Urinary bladder (tissue), 4 donors: ENCODE data around the gene USP34. TPM values are rescaled to one million over a fixed set of nuclear protein-coding genes. Genes with fewer than 3 reads are reported as not detected.
A peak's percentile ranks its signal among the peaks of the same experiment; 100 is the strongest.
"Not testable (repeated sequence)": the region's sequence is repeated elsewhere in the genome, so short reads cannot be mapped to it uniquely, and the experiment has no call there.

Source experiments
- DNase-seq: peaks from one replicate; pipeline ENCODE4 v3.0.0-alpha.2; 2015; ENCODE audit errors: extremely low spot score
- H3K27ac ChIP-seq: one replicate; pipeline ENCODE4 v1.5.1; 2013; ENCODE audit warnings: low read depth, mild to moderate bottlenecking, moderate library complexity
- H3K36me3 ChIP-seq: one replicate; pipeline ENCODE4 v1.6.1; 2013; ENCODE audit warnings: mild to moderate bottlenecking, moderate library complexity; ENCODE audit not compliant: insufficient read depth
- H3K4me1 ChIP-seq: one replicate; pipeline ENCODE4 v1.6.1; 2013; ENCODE audit warnings: mild to moderate bottlenecking, moderate library complexity; ENCODE audit not compliant: insufficient read depth
- H3K4me3 ChIP-seq: one replicate; pipeline ENCODE4 v1.5.1; 2013; ENCODE audit warnings: low read depth, low read length
- WGBS: extraction: QIAGEN DNeasy Blood & Tissue Kit; methylation state at CpG from one replicate; pipeline ENCODE4 v1.1.7; 2013; 5-methylcytosine and 5-hydroxymethylcytosine counted together
- polyA plus RNA-seq: library from polyadenylated mRNA; stranded (reverse); fragments of 200-250 nt; gene quantifications from one replicate; pipeline ENCODE4 v1.2.3, GENCODE V29; 2013
- total RNA-seq: library from RNA; depleted of rRNA; stranded (reverse); fragments of >200 nt; gene quantifications from one replicate; pipeline ENCODE4 v1.2.3, GENCODE V29; 2014
- donor health status: healthy with polysubstance abuse.
- donor health status: healthy.

USP34 gene
- total and polyA plus RNA-seq, 2 donors = 48.2 to 294 TPM

DNA sequence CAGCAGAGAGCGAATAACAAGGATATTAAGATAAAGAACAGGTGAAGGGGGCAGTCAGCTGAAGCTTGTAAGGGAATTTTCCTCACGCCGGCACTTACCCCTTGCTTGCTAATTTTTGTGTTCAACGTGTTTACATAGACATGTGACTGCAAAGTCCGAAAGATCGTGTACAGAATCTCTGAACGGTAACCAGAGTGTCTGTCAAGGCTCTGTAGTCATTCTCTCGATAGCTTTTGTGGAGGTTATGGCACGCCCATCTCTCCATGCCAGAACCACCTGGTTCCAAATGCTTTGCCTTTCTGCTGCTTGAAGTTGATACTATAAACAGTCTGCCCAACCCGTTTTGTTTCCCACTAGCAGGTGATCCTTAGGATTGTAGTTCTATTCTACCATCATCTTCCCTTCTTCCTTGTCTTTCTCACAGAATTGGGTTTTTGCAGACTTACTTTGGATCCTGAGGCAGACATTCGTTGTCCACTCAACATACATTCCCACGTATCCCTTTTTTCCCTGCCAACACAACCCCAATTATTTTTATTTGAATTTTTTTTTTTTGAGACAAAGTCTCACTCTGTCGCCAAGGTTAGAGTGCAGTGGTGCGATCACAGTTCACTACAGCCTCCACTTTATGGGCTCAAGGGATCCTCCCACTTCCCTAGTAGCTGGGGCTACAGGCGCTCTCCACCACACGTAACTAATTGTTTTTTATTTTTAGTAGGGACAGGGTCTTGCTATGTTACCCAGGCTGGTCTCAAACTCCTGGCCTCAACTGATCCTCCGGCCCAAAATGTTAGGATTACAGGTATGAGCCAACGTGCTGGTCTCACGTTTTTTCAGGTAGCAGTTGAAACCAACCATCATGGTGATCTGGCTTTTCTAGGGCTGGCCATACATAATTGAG is 1.3 kb upstream of the USP34 start:
- no peaks in the 10 kb centered on the region for H3K36me3 ChIP-seq
- H3K4me1 ChIP-seq = no peaks in the 10 kb centered on the region
- H3K4me3 ChIP-seq = peak overlapping the region; percentile 99
- DNase-seq = no peak
- H3K27ac ChIP-seq = peak overlapping the region; percentile 100
- whole genome bisulfite sequencing = 36% methylated on average over 19 of the region's 19 CpGs

DNA sequence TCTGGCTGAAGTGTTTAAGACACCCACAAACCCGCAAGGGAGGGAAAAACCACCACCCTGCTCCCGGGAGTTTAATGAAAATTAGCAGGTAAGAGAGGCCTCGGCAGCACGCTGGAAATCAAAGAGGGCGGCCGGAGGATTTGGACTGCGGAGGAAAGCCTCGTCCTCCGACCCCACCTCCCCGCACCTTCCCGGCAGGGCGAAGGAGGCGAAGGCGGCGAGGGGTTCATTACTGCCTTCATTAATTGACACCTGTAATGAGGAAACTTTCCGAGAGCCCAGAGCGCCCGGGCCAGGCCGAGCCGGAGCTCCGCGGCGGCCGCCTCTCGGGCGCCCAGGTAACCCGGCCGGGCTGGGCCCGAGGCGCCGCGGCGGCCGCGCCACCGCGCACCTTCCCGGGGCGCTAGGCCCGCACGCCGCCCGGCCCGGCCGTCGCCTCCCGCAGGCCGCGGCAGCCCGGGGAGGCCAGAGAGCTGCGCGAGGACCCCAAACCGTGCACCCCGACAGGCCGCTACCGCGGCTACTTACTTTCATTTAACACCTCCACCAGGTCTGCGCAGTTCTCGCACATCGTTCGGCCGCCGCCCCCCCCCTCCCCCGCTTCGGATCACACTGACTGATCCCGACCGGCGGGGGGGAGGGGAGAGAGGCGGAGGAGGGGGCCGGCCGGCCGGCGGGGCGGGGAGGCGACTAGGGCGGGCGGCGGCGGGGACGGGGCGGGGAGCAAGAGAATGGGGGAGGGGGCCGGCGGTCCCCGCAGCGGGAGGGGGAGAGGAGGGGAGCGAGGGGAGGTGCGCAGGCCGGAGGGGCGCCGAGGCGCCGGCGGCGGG is 550 bp downstream of the USP34 start:
- Histone ChIP-seq H3K4me3 (peak overlapping the region; percentile 99), H3K27ac (peak overlapping the region; percentile 90), H3K36me3 (no peaks in the 10 kb centered on the region), H3K4me1 (no peaks in the 10 kb centered on the region)
- 2% methylated on average over 83 of the region's 94 CpGs for WGBS
- DNase-seq = peak; percentile 37

DNA sequence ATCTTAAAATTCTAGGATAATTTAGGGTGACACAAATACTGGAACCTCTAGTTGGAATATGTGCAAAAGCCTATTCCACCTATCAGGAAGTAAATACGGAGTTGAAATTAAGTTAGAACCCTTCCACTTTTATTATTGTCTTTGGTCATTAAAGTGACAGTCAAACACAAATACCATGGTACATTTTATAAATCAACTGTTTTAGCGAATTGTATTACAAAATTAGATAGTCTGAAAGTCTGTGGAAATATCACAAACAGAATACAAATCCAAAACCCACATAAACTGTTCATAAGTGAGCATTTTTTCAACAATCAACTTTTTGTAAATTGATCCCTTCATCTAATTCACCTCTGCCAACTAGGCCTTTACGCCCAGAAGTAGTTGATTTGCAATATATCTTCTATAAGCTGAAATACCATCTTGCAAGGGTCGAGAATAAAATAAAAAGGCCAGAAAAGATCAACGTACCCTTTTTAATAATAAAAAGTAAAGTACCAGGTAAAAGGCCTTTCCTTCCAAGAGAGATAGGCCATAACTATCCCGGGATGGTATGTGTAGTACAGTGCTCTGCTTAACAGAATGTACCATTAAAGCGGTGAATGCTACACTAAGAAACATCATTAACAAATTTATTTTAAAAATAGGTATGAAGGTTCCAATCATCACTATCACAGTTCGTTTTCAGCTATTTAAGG is 1.3 kb downstream of the USP34 start:
- DNase-seq = no peak
- peak overlapping the region; percentile 99 for H3K4me3 ChIP-seq
- WGBS = 6% methylated on average over 8 of the region's 8 CpGs
- H3K36me3 ChIP-seq = no peaks in the 10 kb centered on the region
- no peaks in the 10 kb centered on the region for H3K4me1 ChIP-seq
- H3K27ac ChIP-seq = peak overlapping the region; percentile 90

DNA sequence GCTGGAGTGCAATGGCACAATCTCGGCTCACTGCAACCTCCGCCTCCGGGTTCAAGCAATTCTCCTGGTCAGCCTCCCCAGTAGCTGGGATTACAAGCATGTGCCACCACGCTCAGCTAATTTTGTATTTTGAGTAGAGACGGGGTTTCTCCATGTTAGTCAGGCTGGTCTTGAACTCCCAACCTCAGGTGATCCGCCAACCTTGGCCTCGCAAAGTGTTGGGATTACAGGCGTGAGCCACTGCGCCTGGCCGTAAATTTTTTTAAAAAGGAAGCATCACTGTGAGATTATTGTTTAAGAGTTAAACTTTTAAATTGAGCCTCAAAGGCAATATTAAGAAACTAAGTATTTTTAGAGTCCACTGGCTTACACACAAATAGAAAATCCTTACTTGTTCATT is 2.7 kb downstream of the USP34 start:
- not testable (repeated sequence) for H3K36me3 ChIP-seq, H3K4me3 ChIP-seq, DNase-seq, H3K27ac ChIP-seq, H3K4me1 ChIP-seq
- 94% methylated on average over 10 of the region's 10 CpGs for WGBS

DNA sequence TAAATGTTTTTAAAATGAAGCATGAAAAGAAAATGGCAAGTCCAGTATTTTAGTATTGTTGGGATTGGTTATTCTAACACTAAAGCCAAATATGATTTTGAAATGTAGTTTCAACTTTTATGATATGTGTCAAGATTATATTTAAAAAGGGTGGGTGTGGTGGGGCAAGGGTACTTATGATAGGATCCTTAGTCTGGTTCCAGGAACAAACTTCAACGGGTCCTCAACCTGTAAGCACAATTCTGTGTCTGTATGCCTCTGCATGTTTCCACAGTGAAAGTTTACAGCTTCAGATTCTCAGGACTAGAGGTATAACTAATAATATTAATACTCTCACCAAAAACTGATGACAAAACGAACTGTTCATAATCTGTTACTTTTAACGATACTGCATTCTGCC is 5.8 kb downstream of the USP34 start:
- 51% methylated on average over 3 of the region's 3 CpGs for WGBS
- H3K4me1 ChIP-seq = no peaks in the 10 kb centered on the region
- no peak overlapping the region for H3K4me3 ChIP-seq
- no peak for DNase-seq
- no peak overlapping the region for H3K27ac ChIP-seq
- H3K36me3 ChIP-seq = peaks cover 1% of the 10 kb centered on the region

DNA sequence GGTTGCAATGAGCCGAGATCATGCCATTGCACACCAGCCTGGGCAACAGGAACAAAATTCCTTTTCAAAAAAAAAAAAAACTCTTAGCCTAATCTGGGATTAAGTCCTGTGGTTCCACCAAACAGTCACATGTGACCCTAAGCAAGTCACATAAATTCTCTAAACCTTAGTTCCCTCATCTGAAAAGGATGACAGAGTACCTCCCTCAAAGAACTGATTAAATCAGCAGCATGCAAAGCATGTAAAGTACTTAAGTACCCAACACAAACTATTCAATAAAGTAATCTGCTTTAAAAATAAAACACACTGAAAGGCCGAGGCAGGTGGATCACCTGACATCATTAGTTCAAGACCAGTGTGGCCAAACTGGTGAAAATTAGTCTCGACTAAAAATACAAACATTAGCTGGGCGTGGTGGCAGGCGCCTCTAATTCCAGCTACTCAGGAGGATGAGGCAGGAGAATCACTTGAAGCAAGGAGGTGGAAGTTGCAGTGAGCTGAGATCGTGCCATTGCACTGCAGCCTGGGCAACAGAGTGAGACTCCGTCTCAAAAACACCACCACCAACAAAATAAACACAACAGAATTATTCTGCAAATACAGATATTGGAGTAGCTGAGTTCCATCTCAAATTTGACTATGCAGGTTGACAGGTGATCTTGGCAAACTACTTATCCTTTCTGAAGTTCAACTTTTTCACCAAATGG is 7.0 kb downstream of the USP34 start:
- 83% methylated on average over 7 of the region's 7 CpGs for WGBS
- Histone ChIP-seq H3K4me1 (no peaks in the 10 kb centered on the region), H3K27ac (no peak overlapping the region), H3K4me3 (no peak overlapping the region), H3K36me3 (peaks cover 1% of the 10 kb centered on the region)
- DNase-seq = no peak

DNA sequence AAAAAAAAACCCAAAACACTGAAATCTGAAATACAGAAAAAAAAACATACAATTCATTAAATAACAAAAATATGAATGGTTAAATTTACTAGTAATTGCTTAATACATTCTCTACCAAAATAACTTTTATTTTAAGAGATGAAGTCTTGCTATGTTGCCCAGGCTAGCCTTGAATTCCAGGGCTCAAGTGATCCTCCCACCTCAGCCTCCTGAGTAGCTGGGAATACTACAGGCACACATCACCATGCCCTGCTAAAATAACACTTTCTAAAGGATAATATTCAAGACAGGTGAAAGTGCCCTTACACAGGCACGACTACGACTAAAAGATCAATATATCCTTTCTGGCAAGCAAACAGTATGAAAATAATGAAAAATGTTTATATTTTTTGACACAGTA is 9.5 kb downstream of the USP34 start:
- WGBS = 92% methylated on average over 2 of the region's 2 CpGs
- H3K4me1 ChIP-seq = no peaks in the 10 kb centered on the region
- DNase-seq = no peak

DNA sequence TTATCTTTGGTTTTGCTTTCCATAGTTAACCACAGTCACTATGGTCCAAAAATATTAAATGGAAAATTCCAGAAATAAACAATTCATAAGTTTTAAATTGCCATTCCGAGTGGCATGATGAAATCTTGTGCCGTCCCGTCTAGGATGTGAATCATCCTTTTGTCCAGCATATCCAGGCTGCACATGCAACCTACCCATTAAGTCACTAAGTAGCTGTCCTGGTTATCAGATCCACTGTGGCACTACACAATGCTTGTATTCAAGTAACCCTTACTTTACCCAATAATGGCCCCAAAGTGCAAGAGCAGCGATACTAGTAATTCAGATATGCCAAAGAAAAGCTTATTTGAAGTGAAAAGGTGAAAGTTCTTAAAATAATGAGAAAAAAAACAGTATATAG is 10.7 kb downstream of the USP34 start:
- Histone ChIP-seq H3K4me3 (no peak overlapping the region), H3K36me3 (peaks cover 1% of the 10 kb centered on the region), H3K27ac (no peak overlapping the region), H3K4me1 (no peaks in the 10 kb centered on the region)
- DNase-seq = no peak
- 62% methylated on average over 4 of the region's 4 CpGs for WGBS

More for the DNA sequence above, 9.5 kb downstream of the USP34 start:
- peaks cover 1% of the 10 kb centered on the region for H3K36me3 ChIP-seq
- no peak overlapping the region for H3K27ac ChIP-seq
- no peak overlapping the region for H3K4me3 ChIP-seq

DNA sequence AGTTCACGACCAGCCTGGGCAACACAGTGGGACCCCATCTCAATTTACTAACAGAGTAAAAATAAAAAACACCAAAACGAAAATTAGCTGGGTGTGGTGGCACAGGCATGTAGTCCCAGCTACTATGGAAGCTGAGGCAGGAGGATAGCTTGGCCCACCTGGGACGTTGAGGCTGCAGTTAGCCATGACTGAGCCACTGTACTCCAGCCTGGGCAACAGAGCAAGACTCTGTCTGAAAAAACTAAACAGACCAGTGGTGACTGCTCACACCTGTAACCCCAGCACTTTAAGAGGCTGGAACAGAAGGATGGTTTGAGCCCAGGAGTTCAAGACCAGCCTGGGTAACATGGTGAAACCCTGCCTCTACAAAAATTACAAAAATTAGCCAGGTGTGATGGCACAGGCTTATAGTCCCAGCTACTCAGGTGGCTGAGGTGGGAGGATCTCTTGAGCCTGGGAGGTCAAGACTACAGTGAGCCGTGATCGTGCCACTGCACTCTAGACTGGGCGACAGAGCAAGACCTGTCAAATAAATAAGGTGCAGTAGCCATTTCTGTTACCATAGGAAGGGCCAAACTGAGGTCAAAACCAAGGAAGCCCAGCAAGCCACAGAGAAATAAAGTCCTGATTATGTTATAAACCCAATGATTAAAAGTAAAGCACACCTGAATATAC is 14.0 kb downstream of the USP34 start:
- H3K36me3 ChIP-seq = no peaks in the 10 kb centered on the region
- H3K4me1 ChIP-seq = no peaks in the 10 kb centered on the region
- no peak for DNase-seq
- H3K4me3 ChIP-seq = no peak overlapping the region
- no peak overlapping the region for H3K27ac ChIP-seq
- 94% methylated on average over 6 of the region's 6 CpGs for WGBS

DNA sequence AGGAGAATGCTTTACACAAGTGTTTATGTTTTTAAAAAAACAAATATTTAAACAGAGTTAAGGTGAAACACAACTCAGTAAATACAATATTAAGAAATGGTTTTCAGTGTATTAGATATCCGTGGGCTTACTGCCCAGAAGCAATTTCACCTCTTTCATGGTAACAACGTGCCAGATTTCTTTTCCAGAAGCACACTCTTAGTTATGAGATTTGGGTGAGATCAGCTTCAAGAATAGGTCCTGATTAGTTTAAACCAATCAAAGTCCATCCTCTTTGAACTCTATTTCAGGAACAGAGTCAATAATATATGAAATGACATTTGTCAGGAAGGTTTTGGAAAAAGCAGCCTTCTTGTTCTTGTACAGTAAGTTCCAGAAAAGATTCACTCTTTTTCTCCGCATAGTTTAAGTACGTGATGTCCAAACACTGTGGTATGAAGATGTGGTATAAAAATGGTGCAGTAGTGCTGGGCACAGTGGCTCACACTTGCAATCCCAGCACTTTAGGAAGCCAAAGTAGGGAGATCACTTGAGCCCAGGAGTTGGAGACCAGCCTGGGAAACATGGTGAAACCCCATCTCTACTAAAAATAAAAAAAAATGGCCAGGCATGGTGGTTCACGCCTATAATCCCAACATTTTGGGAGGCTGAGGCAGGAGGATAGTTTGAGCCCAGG is 14.7 kb downstream of the USP34 start:
- WGBS = 70% methylated on average over 5 of the region's 5 CpGs
- Histone ChIP-seq H3K36me3 (no peaks in the 10 kb centered on the region), H3K4me3 (no peak overlapping the region), H3K27ac (no peak overlapping the region), H3K4me1 (no peaks in the 10 kb centered on the region)
- DNase-seq = no peak

DNA sequence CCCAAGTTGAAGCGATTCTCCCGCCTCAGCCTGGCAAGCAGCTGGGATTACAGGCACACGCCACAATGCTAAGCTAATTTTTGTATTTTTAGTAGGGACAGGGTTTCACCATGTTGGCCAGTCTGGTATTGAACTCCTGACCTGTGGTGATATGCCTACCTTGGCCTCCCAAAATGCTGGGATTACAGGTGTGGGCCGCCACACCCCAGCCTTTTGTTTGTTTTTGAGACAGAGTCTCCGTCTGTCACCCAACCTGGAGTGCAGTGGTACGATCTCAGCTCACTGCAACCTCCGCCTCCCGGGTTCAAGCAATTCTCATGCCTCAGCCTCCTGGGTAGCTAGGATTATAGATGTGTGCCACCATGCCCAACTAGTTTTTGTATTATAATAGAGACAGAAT is 15.9 kb downstream of the USP34 start:
- not testable (repeated sequence) for H3K4me3 ChIP-seq, H3K4me1 ChIP-seq, H3K36me3 ChIP-seq, DNase-seq, H3K27ac ChIP-seq
- 98% methylated on average over 8 of the region's 8 CpGs for WGBS

DNA sequence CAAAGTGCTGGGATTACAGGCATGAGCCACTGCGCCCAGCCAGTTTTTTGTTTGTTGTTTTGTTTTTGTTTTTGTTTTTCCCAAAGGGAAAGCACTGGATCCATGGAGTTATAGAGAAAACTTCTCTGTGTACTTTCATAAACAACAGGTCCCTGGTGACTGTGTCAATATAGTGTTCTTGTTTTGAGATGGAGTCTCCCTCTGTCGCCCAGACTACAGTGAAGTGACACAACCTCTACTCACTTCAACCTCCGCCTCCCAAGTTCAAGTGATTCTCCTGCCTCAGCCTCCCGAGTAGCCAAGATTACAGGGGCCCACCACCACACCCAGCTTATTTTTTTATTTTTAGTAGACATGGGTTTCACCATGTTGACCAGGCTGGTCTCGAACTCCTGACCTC is 16.5 kb downstream of the USP34 start:
- no peaks in the 10 kb centered on the region for H3K4me1 ChIP-seq
- no peaks in the 10 kb centered on the region for H3K36me3 ChIP-seq
- 95% methylated on average over 5 of the region's 5 CpGs for WGBS
- no peak for DNase-seq
- no peak overlapping the region for H3K27ac ChIP-seq
- no peak overlapping the region for H3K4me3 ChIP-seq
